ENCODE data around the gene SLCO2A1. TPM values are rescaled to one million over a fixed set of nuclear protein-coding genes. Genes with fewer than 3 reads are reported as not detected.

Gene SLCO2A1
- polyA plus RNA-seq, 1 donor (not counting 4 experiments of a cell fraction or from before 2014, with no cell fraction given): 0.80 TPM

DNA sequence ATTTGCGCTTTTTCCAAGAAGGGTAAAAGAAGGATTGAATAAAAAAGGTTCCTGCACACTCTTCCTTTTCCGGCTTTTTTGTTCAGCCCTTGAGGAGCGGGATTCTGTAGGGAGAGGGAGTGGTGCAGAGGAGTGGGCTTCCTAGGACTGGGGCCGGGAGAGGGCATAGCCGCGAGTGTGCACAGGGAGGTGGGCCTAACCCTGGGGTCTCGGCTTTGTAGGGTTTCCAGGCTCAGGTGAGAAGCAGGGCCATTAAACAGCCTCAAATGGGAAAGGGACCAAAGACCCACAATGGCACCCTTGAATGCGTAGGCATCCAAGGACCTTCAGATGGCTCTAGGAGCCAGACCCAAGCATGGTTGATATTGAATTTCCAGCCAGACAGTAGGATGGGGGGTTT, 98.6 kb downstream of the SLCO2A1 start:
- no peak overlapping the region for H3K27ac ChIP-seq (ENCODE audit: control insufficient read depth, insufficient read depth, low read length)
- H3K9me1 ChIP-seq (ENCODE audit: control insufficient read depth, extremely low read depth, insufficient read depth, low read length): no peaks in the 10 kb centered on the region

DNA sequence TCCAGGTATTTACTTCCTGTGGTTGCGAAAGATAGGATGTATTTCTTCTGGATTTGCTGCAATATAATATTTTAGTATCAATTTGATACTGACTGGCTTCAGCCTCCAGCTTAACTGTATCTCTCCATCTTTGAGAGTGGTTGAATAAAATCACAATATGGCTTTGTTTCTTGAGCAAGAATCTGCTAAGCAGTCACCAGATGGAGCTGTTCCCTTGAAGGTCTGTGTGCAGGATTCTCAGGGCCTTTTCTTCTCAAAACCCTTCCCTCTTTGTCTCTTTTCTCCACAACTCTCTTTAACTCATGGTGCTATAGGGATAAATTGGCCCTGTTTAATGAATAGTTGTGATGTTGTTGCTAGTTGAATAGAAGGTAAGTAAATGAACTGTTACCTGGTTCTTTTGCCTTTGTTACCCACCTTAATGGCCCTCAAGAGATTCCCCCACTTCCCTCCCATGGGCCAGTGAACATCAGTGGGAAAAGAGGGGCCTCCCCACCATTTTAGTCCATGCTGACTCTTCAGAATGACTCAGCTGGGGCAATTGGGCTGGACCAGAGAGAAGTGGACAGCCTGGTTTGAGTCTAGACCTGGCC, 99.3 kb downstream of the SLCO2A1 start:
- Histone ChIP-seq H3K27me3 (ENCODE audit: control insufficient read depth, extremely low read depth, insufficient read depth, low read length) (peaks cover 67% of the 10 kb centered on the region), H3K27ac (ENCODE audit: control insufficient read depth, insufficient read depth, low read length) (no peak overlapping the region), H2AFZ (ENCODE audit: control insufficient read depth, low read length) (no peak overlapping the region), H3K79me2 (ENCODE audit: control insufficient read depth, insufficient read depth, low read length) (no peaks in the 10 kb centered on the region), H3K9ac (ENCODE audit: control insufficient read depth, extremely low read depth, insufficient read depth, low read length) (no peak overlapping the region), H4K20me1 (ENCODE audit: control insufficient read depth, extremely low read depth, insufficient read depth, low read length) (no peaks in the 10 kb centered on the region), H3K4me2 (ENCODE audit: control insufficient read depth, extremely low read depth, insufficient read depth, low read depth, low read length) (no peak overlapping the region), H3K9me1 (ENCODE audit: control insufficient read depth, extremely low read depth, insufficient read depth, low read length) (no peaks in the 10 kb centered on the region), H3K4me3 (ENCODE audit: control insufficient read depth in 2 of 3, extremely low read depth in 1 of 3, insufficient read depth in 2 of 3, low read depth in 1 of 3, low read length in 3 of 3) (no peak overlapping the region), H3K36me3 (ENCODE audit: control insufficient read depth in 2 of 2, extremely low read depth in 1 of 2, insufficient read depth in 2 of 2, low read length in 2 of 2) (no peaks in the 10 kb centered on the region), H3K4me1 (ENCODE audit: control insufficient read depth, extremely low read depth, insufficient read depth, low read length) (no peaks in the 10 kb centered on the region), H3K9me3 (ENCODE audit: control insufficient read depth, low read depth, low read length) (no peaks in the 10 kb centered on the region)
- dilution Hi-C loops (cut with MboI; ENCODE audit: extremely low pct_ligation_motif_present, low sequenced_read_pairs): no loop called here
- DNase-seq (ENCODE audit: low read depth, low spot score) (no peak), FAIRE-seq (peak; percentile 87)
- TF ChIP-seq EZH2 (IDR thresholded peaks at IDR 0.05; ENCODE audit: low read length): no peak
- TF ChIP-seq, protein P1, sequence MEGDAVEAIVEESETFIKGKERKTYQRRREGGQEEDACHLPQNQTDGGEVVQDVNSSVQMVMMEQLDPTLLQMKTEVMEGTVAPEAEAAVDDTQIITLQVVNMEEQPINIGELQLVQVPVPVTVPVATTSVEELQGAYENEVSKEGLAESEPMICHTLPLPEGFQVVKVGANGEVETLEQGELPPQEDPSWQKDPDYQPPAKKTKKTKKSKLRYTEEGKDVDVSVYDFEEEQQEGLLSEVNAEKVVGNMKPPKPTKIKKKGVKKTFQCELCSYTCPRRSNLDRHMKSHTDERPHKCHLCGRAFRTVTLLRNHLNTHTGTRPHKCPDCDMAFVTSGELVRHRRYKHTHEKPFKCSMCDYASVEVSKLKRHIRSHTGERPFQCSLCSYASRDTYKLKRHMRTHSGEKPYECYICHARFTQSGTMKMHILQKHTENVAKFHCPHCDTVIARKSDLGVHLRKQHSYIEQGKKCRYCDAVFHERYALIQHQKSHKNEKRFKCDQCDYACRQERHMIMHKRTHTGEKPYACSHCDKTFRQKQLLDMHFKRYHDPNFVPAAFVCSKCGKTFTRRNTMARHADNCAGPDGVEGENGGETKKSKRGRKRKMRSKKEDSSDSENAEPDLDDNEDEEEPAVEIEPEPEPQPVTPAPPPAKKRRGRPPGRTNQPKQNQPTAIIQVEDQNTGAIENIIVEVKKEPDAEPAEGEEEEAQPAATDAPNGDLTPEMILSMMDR (optimal IDR thresholded peaks at IDR 0.05 in 1 of 3, IDR thresholded peaks at IDR 0.05 in 1 of 3, conservative IDR thresholded peaks at IDR 0.05 in 1 of 3; ENCODE audit: extremely low read depth in 1 of 3, insufficient read depth in 2 of 3, low read length in 3 of 3): peak; percentile 70 to 75 (median 72)

More for the DNA sequence above, 98.6 kb downstream of the SLCO2A1 start:
- TF ChIP-seq, protein P1 (optimal IDR thresholded peaks at IDR 0.05 in 1 of 3, IDR thresholded peaks at IDR 0.05 in 1 of 3, conservative IDR thresholded peaks at IDR 0.05 in 1 of 3; ENCODE audit: extremely low read depth in 1 of 3, insufficient read depth in 2 of 3, low read length in 3 of 3): no peak
- TF ChIP-seq EZH2 (IDR thresholded peaks at IDR 0.05; ENCODE audit: low read length): no peak
- H3K4me3 ChIP-seq (ENCODE audit: control insufficient read depth in 2 of 3, extremely low read depth in 1 of 3, insufficient read depth in 2 of 3, low read depth in 1 of 3, low read length in 3 of 3): no peak overlapping the region
- H4K20me1 ChIP-seq (ENCODE audit: control insufficient read depth, extremely low read depth, insufficient read depth, low read length): no peaks in the 10 kb centered on the region
- no peaks in the 10 kb centered on the region for H3K79me2 ChIP-seq (ENCODE audit: control insufficient read depth, insufficient read depth, low read length)
- FAIRE-seq (no peak), DNase-seq (ENCODE audit: low read depth, low spot score) (no peak)
- no peaks in the 10 kb centered on the region for H3K36me3 ChIP-seq (ENCODE audit: control insufficient read depth in 2 of 2, extremely low read depth in 1 of 2, insufficient read depth in 2 of 2, low read length in 2 of 2)
- no peak overlapping the region for H3K9ac ChIP-seq (ENCODE audit: control insufficient read depth, extremely low read depth, insufficient read depth, low read length)
- no peaks in the 10 kb centered on the region for H3K9me3 ChIP-seq (ENCODE audit: control insufficient read depth, low read depth, low read length)
- peaks cover 67% of the 10 kb centered on the region for H3K27me3 ChIP-seq (ENCODE audit: control insufficient read depth, extremely low read depth, insufficient read depth, low read length)
- dilution Hi-C loops (cut with MboI; ENCODE audit: extremely low pct_ligation_motif_present, low sequenced_read_pairs): no loop called here
- H3K4me2 ChIP-seq (ENCODE audit: control insufficient read depth, extremely low read depth, insufficient read depth, low read depth, low read length): no peak overlapping the region
- no peak overlapping the region for H2AFZ ChIP-seq (ENCODE audit: control insufficient read depth, low read length)
- H3K4me1 ChIP-seq (ENCODE audit: control insufficient read depth, extremely low read depth, insufficient read depth, low read length): no peaks in the 10 kb centered on the region

Measured in keratinocyte (primary cell).